Breast epithelium (tissue), 4 donors: ENCODE measurements around the gene CD8B. TPM values are rescaled to one million over a fixed set of nuclear protein-coding genes. Genes with fewer than 3 reads are reported as not detected.

Source experiments
- DNase-seq, 2 donors: peaks; one replicate each; pipeline ENCODE4 v3.0.0-alpha.2; 2019; ENCODE audit warnings: low spot score in 2 of 2
- H3K27ac ChIP-seq, 2 donors: fragments of 200-600 bp; sonication (generic) in 1 of 2; one replicate each; pipeline ENCODE4 v1.5.1; 2016 to 2019; ENCODE audit warnings: mild to moderate bottlenecking in 1 of 2
- H3K27me3 ChIP-seq, 2 donors: fragments of 200-600 bp; sonication (generic) in 1 of 2; one replicate each; pipeline versions ENCODE4 v1.5.1 to v1.6.0; 2017 to 2019; ENCODE audit warnings: control low read depth in 1 of 2, mild to moderate bottlenecking in 1 of 2
- H3K36me3 ChIP-seq: fragments of 200-600 bp; one replicate; pipeline ENCODE4 v1.5.1; 2019
- H3K4me1 ChIP-seq, 2 donors: fragments of 200-600 bp; sonication (generic); one replicate each; pipeline ENCODE4 v1.5.1; 2016 to 2019; ENCODE audit warnings: control low read depth in 1 of 2
- H3K4me3 ChIP-seq, 3 donors: fragments of 200-600 bp; sonication (generic); 1 replicate in 2 of 3; 2 replicates in 1 of 3; pipeline ENCODE4 v1.5.1; 2016 to 2019; ENCODE audit warnings: mild to moderate bottlenecking in 3 of 3, moderate library complexity in 2 of 3
- H3K9me3 ChIP-seq, 2 donors: fragments of 200-600 bp; sonication (generic) in 1 of 2; one replicate each; pipeline ENCODE4 v1.5.1; 2016 to 2019; ENCODE audit warnings: control low read depth in 1 of 2
- POLR2A ChIP-seq: fragments of 450-650 bp; IDR thresholded peaks from one replicate; pipeline ENCODE4 v1.6.1; 2016; ENCODE audit warnings: antibody characterized with exemption, mild to moderate bottlenecking, moderate library complexity
- POLR2AphosphoS5 ChIP-seq, 3 donors: sonication (generic); formaldehyde crosslinking; IDR thresholded peaks; one replicate each; pipeline ENCODE4 v1.6.1; 2017; ENCODE audit warnings: antibody characterized with exemption in 3 of 3
- intact Hi-C: fragments of 100-400 bp; cut with DNase I; formaldehyde crosslinking; loops from one replicate; pipeline ENCODE4 v1.15.1; 2023; ENCODE audit warnings: low total_unique reads
- total RNA-seq, 3 donors: library from RNA; depleted of rRNA; stranded (reverse); fragments of >200 nt; gene quantifications; one replicate each; pipeline ENCODE4 v1.1.0, GENCODE V29; 2016
- TF ChIP-seq, protein P1 (sequence below), 3 donors: fragments of 450-650 bp; IDR thresholded peaks; one replicate each; pipeline ENCODE4 v1.5.1; 2016 to 2017; ENCODE audit warnings: antibody characterized with exemption in 3 of 3, mild to moderate bottlenecking in 3 of 3, moderate library complexity in 3 of 3

The CD8B gene
- total RNA-seq, 3 donors from 2014 or later: 0.64 to 3.6 (median 3.5) TPM

DNA sequence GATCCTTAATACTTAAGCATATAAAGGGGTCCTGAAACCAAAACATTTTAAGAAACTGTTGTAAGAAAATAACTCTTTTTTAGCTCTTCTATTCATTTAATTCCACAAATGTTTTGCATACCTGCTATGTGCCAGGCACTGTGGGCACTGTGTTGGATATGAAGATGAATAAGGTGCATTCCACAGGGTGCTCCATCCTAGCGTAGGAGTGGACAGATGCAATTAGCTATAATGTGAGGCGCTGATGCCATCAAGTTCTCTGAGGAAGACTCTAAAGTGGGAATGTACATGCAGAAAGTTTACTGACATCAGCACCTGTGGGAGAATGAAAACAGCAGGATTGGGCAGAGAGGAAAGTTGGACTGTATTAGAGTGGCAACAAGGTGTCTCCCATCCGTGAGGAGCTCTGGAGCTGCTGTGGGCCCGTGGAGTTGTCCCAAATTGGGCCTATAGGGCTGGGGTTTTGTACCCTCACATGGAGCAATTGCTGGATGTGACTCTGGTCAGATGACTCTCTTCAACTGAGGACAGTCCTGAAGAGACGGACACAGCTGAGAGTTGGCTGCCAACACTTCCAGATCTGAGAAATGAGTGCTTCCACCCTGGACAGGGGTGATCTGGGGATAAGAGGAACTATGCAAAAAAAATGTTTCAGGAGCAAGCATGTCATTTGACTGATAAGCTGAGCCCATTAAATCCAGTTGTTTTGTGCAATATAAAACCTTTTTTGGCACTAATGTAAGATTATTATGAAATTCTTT lies 93.3 kb downstream of the CD8B start:
- intact Hi-C loops: no loop called here
- H3K27ac ChIP-seq: no peak overlapping the region
- H3K27me3 ChIP-seq: no peaks in the 10 kb centered on the region
- H3K9me3 ChIP-seq: no peaks in the 10 kb centered on the region
- H3K4me3 ChIP-seq: no peak overlapping the region
- H3K4me1 ChIP-seq: no peaks in the 10 kb centered on the region
- TF ChIP-seq, protein P1, sequence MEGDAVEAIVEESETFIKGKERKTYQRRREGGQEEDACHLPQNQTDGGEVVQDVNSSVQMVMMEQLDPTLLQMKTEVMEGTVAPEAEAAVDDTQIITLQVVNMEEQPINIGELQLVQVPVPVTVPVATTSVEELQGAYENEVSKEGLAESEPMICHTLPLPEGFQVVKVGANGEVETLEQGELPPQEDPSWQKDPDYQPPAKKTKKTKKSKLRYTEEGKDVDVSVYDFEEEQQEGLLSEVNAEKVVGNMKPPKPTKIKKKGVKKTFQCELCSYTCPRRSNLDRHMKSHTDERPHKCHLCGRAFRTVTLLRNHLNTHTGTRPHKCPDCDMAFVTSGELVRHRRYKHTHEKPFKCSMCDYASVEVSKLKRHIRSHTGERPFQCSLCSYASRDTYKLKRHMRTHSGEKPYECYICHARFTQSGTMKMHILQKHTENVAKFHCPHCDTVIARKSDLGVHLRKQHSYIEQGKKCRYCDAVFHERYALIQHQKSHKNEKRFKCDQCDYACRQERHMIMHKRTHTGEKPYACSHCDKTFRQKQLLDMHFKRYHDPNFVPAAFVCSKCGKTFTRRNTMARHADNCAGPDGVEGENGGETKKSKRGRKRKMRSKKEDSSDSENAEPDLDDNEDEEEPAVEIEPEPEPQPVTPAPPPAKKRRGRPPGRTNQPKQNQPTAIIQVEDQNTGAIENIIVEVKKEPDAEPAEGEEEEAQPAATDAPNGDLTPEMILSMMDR (IDR thresholded peaks at IDR 0.05): no peak
- TF ChIP-seq POLR2AphosphoS5 (IDR thresholded peaks at IDR 0.05): no peak
- TF ChIP-seq POLR2A: no peak
- DNase-seq: no peak
- H3K36me3 ChIP-seq: no peaks in the 10 kb centered on the region

Other genes with a start within 250 kb of the CD8B start
- gene RNF103, start 238.0 kb downstream of the CD8B start, total RNA-seq: 10 to 100 TPM; 35.4 to 60.3 (median 37.4) TPM
- gene RMND5A, start 141.6 kb downstream of the CD8B start, total RNA-seq: 10 to 100 TPM; 41.6 to 61.6 (median 44.3) TPM
- gene CD8A, start 71.0 kb downstream of the CD8B start, total RNA-seq: 1 to 10 TPM in 2 of 3 donors, under 1 TPM in 1; 0.96 to 3.2 (median 2.0) TPM
- 1 to 10 TPM; 1.3 to 4.9 (median 1.9) TPM for gene RGPD1, start 80.2 kb upstream of the CD8B start, total RNA-seq
- 1 to 10 TPM in 2 of 3 donors, not detected in 1; 6.0 to 8.8 TPM for gene PLGLB1, start 160.0 kb upstream of the CD8B start, total RNA-seq